ENCODE measurements around the gene UMAD1.
"Not testable (repeated sequence)": the region's sequence is repeated elsewhere in the genome, so short reads cannot be mapped to it uniquely, and the experiment has no call there.

The UMAD1 gene

DNA sequence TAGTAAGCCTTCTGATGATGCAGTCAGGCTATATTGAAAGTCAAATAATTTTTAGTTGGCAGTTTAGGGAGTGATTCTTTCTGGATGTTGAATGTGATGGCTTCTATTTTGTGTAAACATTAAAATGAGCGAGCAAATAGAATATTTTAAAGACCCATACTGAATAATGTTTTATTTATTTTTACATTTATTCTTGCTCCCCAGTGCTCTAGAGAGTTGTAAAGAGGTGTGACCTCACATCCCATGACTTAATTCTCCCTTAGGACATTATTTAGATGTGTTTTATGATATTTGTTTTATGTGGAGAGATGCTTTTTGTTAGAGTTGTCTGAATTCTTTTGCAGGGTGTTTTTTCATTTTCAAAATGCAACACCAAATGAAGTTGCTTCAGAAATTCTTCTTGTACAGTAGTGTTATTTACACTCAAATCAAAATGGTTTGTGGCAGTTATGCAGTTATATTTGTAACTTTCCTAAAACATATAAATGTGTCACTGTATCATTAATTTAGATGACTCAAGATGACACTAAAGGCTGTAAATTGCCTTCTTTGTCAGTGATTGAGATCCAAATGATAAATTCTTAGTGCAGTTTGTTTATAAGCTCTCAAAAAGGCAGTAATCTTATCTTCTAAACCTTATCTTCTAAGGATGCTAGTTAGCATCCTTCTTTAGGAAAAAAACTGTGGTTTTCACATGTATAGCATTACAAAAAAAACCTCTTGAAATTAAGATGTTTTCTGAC, 12.4 kb downstream of the UMAD1 start:
- DNase-seq: no peak

DNA sequence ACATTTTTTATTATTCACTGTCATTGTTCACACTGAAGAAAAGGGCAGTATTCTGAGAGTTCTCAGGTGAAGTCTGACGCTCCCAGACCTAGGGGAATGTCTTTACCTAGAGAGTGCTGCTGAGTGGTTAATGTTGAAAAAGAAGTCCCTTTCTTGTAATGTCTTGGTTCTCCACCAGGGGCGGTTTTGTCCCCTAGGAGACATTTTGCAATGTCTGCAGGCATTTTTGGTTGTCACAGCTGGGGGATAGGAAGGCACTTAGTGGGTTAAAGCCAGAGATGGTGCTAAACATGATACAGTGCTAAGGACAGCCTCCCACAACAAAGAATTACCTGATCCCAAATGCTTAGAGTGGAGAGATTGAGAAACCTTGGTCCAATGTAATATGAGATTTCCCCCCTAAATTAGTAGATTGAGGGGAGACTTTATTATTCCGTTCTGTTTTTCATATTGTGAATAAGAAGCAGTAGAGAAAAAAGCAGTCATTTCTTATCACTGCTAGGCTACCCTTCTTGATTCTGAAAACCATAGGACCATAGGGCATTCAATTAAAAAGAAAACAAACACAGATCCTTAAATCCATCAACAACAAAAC, 13.1 kb downstream of the UMAD1 start:
- peak in 1 of 2 donors; percentile 15 for DNase-seq

DNA sequence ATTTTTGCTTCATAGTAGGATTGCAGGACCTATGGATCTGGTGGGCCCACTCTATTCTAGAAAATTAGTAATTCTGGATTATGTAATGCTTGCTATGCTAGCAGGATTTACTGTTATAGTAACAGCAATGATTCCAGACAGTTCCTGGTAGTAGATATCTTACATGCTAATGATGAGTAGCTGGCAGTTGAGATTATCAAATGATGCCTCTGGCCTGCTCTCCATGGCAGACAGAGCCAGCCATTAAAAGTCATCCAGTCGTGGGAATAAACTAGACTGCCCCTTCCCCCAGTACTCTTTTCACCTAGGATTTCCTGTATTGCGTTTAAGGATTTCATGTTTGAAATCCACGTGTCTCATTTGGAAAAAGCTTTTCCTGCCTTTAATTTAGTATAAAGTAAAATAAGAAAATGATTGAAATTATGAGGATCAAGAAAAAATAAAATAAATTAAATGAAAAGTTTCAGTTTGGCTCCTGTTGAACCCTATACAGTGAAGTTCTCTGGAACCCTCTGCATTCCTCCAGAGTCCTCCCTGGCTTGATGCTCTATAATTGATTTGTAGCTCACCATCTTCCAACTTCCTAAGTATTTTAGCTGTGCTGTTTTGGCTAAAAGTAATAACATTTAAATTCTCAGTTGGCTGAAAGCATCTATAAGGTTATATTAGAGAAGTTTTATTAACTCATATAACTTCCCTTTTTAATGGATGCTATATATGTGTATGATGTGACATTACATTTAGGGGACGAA, 14.6 kb downstream of the UMAD1 start:
- DNase-seq: no peak

DNA sequence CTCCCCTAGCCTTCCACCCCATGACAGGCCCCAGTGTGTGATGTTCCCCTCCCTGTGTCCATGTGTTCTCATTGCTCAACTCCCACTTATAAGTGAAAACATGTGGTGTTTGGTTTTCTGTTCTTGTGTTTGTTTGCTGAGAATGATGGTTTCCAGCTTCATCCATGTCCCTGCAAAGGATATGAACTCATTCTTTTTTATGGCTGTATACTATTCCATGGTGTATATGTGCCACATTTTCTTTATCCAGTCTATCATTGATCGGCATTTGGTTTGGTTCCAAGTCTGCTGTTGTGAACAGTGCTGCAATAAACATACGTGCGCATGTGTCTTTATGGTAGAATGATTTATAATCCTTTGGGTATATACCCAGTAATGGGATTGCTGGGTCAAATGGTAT, 15.9 kb downstream of the UMAD1 start:
- DNase-seq: not testable (repeated sequence)

DNA sequence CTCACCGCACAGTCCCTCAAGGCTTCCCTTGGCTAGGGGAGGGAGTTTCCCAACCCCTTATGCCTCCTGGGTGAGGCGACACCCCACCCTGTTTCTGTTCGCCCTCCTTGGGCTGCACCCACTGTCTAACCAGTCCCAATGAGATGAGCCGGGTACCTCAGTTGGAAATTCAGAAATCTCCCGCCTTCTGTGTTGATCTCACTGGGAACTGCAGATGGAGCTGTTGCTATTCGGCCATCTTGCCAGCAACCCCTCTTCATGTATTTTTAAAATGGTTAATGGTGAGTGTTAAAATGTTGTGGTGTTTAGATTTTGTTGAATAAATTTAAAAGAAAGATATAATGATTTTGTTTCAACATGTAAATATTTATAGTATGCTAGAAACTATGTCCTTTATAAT, 22.0 kb downstream of the UMAD1 start:
- DNase-seq: no peak

DNA sequence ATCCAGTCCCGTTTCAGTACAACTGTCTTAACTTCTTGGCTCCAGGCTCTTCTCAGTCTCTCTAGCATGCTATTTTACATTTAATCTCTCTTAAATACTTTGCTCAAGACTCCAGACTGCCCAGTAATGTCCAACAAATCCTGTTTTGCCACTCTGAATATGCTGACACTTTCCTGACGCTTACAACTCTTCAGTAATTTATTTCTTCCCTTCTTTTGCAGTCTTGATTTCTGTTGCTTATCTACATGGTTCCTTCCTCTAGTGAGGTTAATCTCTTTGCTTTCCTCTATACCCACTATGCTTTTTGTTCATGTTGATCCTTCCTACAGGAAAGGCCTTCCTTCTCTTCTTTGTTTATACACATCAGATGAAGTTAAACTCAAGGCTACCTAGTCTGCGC, 23.7 kb downstream of the UMAD1 start:
- no peak for DNase-seq

DNA sequence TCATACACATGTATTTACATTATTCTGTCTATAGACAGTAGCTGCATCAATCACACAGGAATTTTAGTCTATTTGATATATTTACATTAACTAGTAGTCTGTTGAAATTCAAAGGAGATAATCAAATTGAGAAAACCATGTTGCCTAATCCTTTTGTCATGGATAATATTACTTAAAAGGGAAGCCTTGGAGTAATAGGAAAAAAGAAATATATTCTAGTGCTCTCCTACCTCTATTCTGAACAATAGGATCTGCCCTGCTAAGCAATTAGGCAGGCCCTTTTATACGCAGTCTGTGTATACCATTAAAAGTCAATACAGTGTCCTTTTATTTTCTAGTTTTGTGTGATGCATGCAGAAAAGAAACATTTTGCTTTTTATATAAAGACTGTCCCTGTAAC, 24.5 kb downstream of the UMAD1 start:
- DNase-seq: no peak

DNA sequence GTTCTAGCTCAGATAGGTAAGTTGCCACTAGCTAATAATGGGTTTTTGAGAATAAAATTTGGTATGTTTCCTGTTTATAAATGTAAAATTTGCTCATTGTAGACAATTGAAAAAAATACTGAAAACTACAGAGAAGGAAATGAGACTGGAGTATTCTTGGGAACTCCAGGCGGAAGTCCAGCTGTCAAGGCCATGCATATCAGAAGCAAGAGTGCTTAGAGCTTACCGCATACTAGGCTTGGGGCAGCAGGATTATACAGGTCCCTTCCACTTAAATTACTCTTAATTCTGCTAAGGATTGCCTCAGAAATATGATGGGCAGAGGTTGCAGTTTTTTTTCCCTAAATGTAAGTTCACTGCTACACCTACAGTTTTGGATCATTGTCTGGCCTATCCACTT, 26.6 kb downstream of the UMAD1 start:
- no peak for DNase-seq

DNA sequence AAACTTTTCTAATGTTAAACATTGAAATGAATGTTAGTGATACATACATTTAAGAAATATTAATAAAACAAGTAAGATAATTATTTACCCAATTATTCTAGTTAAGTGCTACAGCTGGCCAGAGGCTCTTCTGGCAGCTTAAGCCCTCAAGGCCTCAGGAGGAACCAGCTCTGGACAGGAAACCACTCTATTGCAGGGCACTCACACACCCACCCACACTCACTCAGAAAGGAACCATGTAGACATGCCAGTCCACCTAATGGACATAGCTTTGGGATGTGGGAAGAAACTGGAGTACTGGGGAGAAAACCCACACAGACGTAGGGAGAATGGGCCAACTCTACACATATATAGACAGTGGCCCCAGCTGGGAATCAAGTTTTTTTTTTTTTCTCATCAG, 28.2 kb downstream of the UMAD1 start:
- no peak for DNase-seq

DNA sequence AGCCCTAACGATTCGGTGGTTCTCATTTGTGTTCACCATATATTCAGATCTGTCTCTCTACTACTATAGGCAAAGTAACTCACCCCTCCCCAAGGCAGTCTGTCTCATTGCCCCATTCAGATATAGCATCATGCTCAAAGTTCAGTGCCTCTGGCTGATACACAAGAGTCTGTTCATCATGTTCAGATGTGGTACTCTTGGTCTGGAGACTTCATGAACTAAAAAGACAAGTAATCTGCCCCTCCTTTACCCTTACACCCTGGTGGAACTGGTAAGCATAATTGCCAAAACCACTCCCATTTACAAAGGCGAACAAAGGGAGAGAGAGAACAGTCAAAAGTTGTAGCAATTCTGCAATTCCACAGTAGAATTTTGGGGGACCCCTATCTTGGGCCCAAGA, 29.9 kb downstream of the UMAD1 start:
- DNase-seq: no peak

DNA sequence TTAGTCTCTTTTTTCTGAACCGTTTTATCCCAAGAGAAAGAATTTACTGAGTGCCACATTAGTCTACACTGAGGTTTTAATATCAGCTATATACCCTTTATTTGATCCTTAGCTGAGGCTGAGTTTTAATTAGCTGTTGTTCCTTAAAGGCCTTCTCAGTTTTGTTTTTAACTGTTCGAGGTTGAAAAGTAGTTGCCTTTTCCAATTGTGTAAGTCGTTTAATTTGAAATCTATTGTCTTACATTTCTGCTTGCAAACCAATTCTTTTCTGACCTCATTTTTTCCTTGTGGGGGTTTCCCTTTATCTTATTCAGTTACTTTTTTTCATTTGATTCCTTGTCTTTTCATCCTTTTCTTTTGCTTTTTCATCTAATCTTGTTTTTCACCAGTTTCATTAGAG, 30.8 kb downstream of the UMAD1 start:
- no peak for DNase-seq

DNA sequence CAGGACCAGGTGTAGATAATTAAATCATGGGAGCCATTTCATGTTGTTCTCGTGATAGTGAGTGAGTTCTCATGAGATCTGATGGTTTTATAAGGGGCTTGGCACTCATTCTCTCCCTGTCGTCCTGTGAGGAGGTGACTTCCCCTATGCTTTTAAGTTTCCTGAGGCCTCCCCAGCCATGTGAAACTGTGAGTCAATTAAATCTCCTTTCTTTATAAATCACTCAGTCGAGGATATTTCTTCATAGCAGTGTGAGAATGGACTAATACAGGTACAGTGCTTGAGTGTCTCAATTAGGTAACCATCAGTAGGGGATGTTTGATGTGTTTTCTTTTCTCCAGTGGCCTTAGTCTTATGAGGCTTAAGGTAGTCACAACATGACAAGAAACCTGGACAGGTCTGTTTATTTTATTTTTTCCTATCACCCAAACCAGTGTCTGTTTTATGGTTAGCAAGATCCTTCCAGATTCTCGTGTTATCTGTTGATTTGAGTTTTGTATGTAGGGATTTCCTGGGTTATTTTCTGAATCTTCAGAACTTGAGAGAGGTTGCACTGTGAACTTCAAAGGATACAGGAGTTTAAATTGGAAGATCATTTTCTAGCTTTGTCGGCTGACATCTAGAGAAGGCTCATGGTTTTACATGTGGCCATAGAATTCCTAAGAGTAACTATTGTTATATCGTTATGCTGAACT, 32.1 kb downstream of the UMAD1 start:
- no peak for DNase-seq

DNA sequence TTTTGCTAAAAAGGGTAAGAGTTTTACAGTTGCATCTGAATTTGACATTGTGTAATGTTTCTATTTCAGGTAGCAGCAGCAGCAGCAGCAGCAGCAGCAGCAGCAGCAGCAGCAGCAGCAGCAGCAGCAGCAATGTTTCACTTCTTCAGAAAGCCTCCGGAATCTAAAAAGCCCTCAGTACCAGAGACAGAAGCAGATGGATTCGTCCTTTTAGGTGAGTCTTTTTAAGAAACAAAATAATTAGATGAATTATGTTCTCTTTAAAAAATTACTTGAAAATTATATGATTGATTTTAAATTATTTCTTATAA, 32.6 kb downstream of the UMAD1 start:
- no peak for DNase-seq

DNA sequence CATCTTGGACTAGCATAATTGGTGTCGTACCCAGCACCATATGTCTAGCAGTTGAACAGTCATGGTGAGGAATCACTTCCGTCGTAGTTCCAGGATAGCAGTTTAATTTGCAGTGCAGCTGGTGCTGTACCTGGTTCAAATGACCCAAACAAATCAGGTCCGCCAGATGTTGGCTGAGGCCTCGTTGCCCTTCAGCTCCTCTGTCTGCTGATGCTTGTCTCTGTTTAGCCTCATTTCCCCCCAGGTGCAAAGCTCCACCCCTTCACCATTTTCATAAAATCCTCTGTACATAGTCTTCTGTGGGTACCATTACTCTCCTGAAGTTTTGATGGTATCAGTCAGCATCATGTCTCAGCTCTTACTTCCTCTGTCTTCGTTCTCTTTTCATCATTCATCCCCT, 35.1 kb downstream of the UMAD1 start:
- DNase-seq: no peak

DNA sequence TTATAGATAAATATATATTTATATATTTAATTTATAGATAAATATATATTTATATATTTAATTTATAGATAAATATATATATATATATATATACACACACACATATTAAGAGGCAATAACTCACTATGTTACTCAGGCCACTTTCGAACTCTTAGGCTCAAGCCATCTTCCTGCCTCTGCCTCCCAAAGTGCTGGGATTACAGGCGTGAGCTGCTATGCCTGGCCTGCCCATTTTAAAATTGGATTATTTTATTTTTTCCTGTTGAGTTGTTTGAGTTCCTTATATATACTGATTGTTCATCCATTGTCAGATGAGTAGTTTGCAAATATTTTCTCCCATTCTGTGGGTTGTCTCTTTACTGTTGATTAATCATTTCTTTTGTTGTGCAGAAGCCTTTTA, 39.1 kb downstream of the UMAD1 start:
- not testable (repeated sequence) for DNase-seq

DNA sequence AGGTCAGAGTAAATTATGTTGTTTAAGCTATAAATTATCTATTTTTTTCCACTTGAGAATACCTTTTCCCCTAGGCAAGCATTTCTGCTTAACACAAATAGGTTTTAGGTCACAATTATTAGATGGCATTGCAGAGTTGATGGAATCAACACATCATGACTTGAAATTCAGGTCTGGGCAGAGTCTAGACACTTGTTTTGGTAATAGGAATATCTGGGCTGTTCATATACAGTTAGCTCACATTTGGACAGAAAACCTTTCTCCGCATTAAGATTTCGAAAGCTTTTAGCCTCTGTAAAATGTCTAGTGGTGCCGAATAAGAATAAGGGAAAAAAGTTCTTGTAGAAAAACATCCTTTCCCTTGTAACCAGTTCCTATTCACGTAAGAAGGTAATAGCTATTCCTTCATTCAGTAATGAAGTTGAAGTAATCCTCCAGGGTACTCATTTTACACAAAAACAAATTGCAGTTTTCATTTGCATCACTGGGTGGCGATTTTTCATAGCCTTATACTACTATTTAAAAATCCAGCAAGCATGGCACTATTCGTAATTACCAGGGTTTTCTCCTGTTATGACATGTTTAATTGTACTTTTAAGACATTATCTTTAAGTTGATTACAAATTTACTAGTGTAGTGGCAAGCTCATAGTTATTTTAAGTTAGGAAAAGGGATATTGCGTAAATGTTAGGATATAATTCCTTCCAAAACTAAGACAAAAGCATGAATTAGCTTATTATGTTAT, 40.8 kb downstream of the UMAD1 start:
- peak; percentile 21 to 62 for DNase-seq

DNA sequence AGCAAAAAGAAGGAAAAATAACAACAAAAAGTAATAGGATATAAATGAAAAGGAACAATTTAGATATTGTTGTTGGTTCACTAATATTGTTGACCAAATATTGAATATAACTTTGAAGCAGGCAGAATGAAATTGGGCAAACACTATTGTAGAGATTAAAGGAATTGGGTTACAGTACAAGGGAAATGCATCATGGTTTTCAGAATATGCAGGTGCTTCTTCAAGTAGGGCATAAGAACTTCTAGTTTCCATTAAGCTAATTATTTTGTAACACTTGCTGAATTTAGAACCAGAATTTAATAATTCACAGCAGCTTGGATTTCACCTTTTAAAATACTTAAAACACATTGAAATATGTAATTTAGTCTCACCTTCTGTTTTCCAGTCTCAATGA, 41.4 kb downstream of the UMAD1 start:
- DNase-seq: no peak

DNA sequence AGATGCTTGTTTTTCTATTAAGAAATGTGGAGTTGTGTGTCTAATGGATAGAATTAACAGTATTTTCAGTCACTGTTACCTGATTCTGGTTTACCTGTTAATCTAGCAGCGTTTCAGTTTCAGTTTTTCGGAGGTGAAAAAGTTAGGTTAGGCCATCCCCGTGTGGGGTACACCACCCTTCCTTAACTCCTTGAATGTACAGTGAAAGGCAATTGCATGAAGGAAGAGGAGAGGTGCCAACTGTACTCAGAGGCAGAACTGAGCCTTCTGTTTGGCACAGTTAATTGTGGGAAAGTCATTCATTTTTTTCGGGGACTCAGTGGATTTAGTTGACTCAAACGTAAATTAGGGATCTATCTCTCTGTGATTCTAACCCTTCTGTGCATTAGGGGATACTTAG, 42.3 kb downstream of the UMAD1 start:
- DNase-seq: no peak

DNA sequence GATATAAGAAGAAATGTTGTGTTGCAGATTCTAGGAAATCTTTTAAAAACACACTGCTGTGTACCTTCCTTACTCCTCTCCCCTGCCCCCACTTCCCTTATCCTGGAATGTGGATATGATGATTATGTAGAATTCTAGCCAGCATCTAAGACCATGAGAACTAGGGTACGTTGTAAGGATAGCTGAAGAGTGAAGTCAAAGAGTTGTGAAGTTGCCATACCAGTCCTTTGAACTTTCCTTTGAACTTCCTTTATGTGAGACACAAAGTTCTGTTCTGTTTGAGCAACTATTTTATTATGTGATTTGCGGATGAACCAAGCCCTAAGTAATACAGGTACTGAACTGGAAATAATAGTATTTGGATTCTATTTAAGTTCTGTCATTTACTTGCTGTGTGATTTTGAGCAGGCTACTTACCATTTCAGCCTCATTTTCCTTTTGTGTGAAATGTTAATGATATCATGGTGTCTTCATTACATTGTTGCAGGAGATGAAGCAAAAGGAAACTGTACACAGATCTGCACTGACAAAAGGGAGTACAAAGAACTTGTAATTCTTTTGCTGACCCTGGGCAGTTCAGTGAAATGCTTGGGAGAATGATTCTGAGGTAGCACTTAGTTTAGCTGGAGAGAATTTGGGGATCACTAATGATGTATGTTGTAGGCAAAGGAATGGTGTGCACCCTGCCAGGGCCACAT, 46.4 kb downstream of the UMAD1 start:
- no peak for DNase-seq

DNA sequence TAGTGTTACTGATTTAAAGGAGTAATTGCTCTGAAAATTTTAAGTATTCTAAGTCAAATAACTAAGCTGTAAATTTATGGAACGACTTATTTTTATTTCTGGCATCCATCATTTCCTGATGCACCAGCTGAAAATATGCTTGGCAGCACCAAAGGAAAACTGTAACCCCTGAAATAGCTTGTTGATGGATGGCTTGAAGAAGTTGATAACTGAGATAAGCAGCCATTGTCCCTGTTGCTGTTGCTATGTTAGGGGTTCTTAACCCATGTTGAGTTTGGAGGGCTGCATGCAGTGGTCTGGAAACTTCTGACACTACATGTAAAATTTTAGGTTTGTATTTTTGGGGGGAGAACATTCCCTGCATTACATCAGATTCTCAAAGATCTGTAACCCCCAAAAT, 47.2 kb downstream of the UMAD1 start:
- DNase-seq: no peak

DNA sequence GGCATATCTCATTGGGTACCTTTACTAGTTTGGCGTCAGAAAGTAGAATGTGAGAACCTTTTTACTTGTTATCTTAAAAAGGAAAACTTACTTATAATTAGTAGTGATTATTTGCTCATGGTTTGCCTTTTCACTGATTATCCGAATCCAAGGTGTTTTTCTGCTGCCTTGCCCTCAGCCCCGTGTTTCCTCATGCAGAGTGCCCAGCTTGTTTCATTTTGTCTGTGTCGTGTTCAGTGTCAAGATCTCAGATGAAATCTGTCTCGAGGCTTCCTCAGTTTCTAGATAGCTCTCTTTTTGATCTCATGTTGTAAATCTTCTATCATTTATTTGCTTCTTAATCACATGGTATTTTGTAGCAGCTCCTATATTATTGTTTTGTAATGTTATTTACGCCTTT, 47.8 kb downstream of the UMAD1 start:
- no peak for DNase-seq

DNA sequence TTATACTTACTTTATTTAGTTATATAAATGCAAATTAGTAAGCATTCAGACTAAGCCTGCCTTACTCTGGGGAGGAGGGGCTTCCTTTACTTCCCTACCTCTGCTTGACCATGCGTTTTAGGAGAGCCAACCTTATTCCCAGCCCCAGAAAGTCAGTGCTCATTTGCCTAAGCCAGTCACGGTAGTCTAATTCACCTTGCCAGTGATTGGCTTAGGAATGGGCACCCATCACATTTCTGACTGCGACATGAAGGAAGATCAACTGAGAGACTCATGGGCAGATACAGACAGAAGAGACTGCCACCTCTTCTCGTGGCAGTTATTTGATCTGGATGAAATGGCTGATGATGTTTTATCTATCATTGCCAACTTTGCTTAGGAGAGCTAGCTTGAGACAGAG, 48.4 kb downstream of the UMAD1 start:
- DNase-seq: no peak

DNA sequence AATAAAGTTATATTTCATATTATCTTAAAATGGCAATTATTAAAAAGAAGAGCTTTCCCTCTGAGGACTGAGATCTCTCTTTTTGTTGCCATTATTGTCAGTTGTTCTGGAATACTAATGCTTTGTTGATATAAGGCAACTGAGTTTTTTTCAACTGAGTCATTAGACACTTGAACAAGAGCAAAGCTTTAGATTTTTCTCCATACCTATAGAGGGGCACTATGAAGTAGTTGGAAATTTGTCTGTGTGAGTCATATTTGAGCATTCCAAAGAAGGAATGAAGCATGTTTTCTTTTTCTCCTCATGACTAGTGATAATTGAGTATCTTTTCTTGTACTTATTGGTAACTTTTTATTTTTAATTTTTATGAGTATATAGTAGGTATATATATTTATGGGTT, 53.3 kb downstream of the UMAD1 start:
- DNase-seq: no peak

All from activated CD4-positive, alpha-beta T cell treated with anti-CD3 and anti-CD28 coated beads for 4 hours (primary cell).